ENCODE data around the gene VWA8. TPM values are rescaled to one million over a fixed set of nuclear protein-coding genes. Genes with fewer than 3 reads are reported as not detected.

The VWA8 gene
- total and polyA plus RNA-seq, 2 of the 13 experiments (the other 11 are each of a cell fraction or from before 2014, with no cell fraction given) = 9.1 to 17.3 TPM

DNA sequence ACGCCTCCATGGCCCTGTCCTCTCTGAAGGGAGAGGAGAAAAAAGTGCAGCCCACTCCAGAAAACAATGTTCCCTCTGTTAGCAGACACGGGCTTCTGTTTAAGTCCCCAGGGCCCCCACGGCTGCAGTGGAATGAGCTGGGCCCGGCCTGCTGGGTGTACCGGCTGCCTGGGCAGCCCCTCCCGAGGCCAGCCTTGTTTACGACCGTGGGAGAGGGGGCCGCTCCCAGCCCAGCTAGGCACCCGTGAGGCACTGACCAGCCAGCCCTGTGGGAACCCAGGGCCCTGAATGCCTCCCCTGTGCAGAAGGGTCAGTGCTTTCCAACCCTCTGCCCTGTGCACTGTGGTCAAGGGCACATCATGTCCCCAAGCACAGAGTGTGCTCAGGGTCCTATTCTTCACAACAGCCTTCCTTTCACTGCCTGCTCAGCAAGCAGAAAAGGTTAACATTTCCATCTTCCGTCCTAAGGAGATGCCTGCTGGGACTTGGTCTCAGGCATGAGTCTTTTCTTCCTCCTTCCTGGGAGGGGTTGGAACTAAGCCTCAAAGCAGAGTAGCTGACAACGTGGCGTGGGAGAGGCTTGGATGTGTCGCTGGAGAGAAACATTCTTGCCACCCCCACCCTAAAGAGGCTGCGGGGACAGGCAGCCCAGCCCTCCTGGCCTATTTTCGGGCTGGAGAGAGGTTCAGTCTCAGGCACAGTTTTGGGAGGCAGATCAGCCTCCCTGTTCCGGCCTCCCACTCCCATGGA, 413.5 kb downstream of the VWA8 start:
- H3K36me3 ChIP-seq (replicated peaks in 1 of 2; ENCODE audit: control insufficient read depth in 1 of 2, insufficient read depth in 2 of 2, low read length in 2 of 2) = no peaks in the 10 kb centered on the region
- H3K27ac ChIP-seq (ENCODE audit: extremely low read length, insufficient read depth, low read length) = peak overlapping the region; percentile 27
- peak overlapping the region; percentile 76 for H2AFZ ChIP-seq (ENCODE audit: low read length)
- H3K9me3 ChIP-seq (ENCODE audit: low read length) = no peaks in the 10 kb centered on the region
- peak overlapping the region; percentile 86 for H3K4me2 ChIP-seq (ENCODE audit: low read depth, low read length)
- CTCF ChIA-PET (ENCODE audit: low intra/inter-chr PET ratio, low total read pairs) = no interaction called here
- ATAC-seq (peak; percentile 91), DNase-seq (ENCODE audit: low spot score) (peak; percentile 36), FAIRE-seq (peak; percentile 23)
- peak overlapping the region; percentile 56 for H3K9ac ChIP-seq (ENCODE audit: insufficient read depth, low read depth, low read length)
- H3K27me3 ChIP-seq (ENCODE audit: control insufficient read depth in 1 of 2, insufficient read depth in 2 of 2, low read length in 2 of 2) = peaks cover 0 to 9% of the 10 kb centered on the region in 2 experiments; a peak in 2 of 5 replicates
- H3K4me3 ChIP-seq (replicated peaks in 1 of 3; ENCODE audit: insufficient read depth in 1 of 3, low read depth in 2 of 3, low read length in 3 of 3) = peak overlapping the region; percentile 2 to 62 (median 6)
- WGBS (ENCODE audit: low lambda C conversion rate) = 42% methylated on average over 10 of the region's 17 CpGs
- intact Hi-C loops (cut with micrococcal nuclease; ENCODE audit: unreplicated experiment) (loop anchor here (5.0 kb wide), 1 partner anchor 100 kb away; no protein-coding TSS in a partner anchor), in situ Hi-C loops (cut with HindIII; ENCODE audit: extremely low pct_ligation_motif_present, low pct_unique_long_range_greater_than_20kb) (no loop called here)
- POLR2A ChIA-PET = interaction anchor here (0.7 to 1.9 kb wide), 3 partner anchors 30 to 101 kb away, joined by 3 to 5 read pairs (median 3); no protein-coding TSS in a partner anchor
- peaks cover 28% of the 10 kb centered on the region for H3K4me1 ChIP-seq (ENCODE audit: insufficient read depth, low read length)
- no peaks in the 10 kb centered on the region for H3K79me2 ChIP-seq (ENCODE audit: insufficient read depth, low read length)
- BruUV-seq (replicated peaks) = no TSS peak
- no peaks in the 10 kb centered on the region for H4K20me1 ChIP-seq (ENCODE audit: insufficient read depth, low read length)
- TF ChIP-seq SOX13 (IDR thresholded peaks at IDR 0.05) (no peak), SOX13 (CRISPR knock-in tag; conservative IDR thresholded peaks at IDR 0.05 in 1 of 2, IDR thresholded peaks at IDR 0.05 in 1 of 2) (0 out of 4 replicates have a peak, but pooled peaks of 1 of the 2 experiments have one; percentile 52), SIN3A (IDR thresholded peaks at IDR 0.05; ENCODE audit: borderline replicate concordance, low read depth, low read length) (no peak), MEIS2 (CRISPR knock-in tag; IDR thresholded peaks at IDR 0.05) (no peak), REPIN1 (CRISPR knock-in tag; IDR thresholded peaks at IDR 0.05; ENCODE audit: borderline replicate concordance, low read depth) (no peak), PHF8 (CRISPR knock-in tag; IDR thresholded peaks at IDR 0.05) (peak; percentile 38; the same call in 1 of the 2 replicates), PLRG1 (conservative IDR thresholded peaks at IDR 0.05) (no peak), SETDB1 (CRISPR knock-in tag; IDR thresholded peaks at IDR 0.05; ENCODE audit: borderline replicate concordance) (no peak), FOXA1 (IDR thresholded peaks at IDR 0.05) (no peak), FOXA1 (CRISPR knock-in tag; IDR thresholded peaks at IDR 0.05) (peak; percentile 37; the same call in 1 of the 2 replicates), ZNF367 (CRISPR knock-in tag; IDR thresholded peaks at IDR 0.05; ENCODE audit: borderline replicate concordance) (no peak), ZNF891 (CRISPR knock-in tag; IDR thresholded peaks at IDR 0.05) (0 out of 2 replicates have a peak, but pooled peaks have one; percentile 64), FOXK2 (IDR thresholded peaks at IDR 0.05) (no peak), TBX3 (IDR thresholded peaks at IDR 0.05; ENCODE audit: borderline replicate concordance) (no peak), STAG1 (CRISPR knock-in tag; IDR thresholded peaks at IDR 0.05) (0 out of 2 replicates have a peak, but pooled peaks have one; percentile 4), ZNF296 (CRISPR knock-in tag; conservative IDR thresholded peaks at IDR 0.05) (no peak), MAZ (IDR thresholded peaks at IDR 0.05; ENCODE audit: borderline replicate concordance, low read depth, low read length) (no peak), MAZ (CRISPR knock-in tag; IDR thresholded peaks at IDR 0.05; ENCODE audit: low read depth) (no peak; the same call in 1 of the 2 replicates), PRMT3 (CRISPR knock-in tag; IDR thresholded peaks at IDR 0.05; ENCODE audit: borderline replicate concordance, low read depth) (no peak), ZNF282 (IDR thresholded peaks at IDR 0.05; ENCODE audit: partially characterized antibody) (no peak), TCF7 (IDR thresholded peaks at IDR 0.05; ENCODE audit: low read depth) (no peak)
- TF ChIP-seq, protein P1, sequence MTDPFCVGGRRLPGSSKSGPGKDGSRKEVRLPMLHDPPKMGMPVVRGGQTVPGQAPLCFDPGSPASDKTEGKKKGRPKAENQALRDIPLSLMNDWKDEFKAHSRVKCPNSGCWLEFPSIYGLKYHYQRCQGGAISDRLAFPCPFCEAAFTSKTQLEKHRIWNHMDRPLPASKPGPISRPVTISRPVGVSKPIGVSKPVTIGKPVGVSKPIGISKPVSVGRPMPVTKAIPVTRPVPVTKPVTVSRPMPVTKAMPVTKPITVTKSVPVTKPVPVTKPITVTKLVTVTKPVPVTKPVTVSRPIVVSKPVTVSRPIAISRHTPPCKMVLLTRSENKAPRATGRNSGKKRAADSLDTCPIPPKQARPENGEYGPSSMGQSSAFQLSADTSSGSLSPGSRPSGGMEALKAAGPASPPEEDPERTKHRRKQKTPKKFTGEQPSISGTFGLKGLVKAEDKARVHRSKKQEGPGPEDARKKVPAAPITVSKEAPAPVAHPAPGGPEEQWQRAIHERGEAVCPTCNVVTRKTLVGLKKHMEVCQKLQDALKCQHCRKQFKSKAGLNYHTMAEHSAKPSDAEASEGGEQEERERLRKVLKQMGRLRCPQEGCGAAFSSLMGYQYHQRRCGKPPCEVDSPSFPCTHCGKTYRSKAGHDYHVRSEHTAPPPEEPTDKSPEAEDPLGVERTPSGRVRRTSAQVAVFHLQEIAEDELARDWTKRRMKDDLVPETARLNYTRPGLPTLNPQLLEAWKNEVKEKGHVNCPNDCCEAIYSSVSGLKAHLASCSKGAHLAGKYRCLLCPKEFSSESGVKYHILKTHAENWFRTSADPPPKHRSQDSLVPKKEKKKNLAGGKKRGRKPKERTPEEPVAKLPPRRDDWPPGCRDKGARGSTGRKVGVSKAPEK (CRISPR knock-in tag; IDR thresholded peaks at IDR 0.05; ENCODE audit: borderline replicate concordance) = no peak
- TF ChIP-seq, protein P2, sequence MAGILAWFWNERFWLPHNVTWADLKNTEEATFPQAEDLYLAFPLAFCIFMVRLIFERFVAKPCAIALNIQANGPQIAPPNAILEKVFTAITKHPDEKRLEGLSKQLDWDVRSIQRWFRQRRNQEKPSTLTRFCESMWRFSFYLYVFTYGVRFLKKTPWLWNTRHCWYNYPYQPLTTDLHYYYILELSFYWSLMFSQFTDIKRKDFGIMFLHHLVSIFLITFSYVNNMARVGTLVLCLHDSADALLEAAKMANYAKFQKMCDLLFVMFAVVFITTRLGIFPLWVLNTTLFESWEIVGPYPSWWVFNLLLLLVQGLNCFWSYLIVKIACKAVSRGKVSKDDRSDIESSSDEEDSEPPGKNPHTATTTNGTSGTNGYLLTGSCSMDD (CRISPR knock-in tag; IDR thresholded peaks at IDR 0.05) = no peak
